Measurements from ENCODE around the gene TNIP1. TPM values are rescaled to one million over a fixed set of nuclear protein-coding genes. Genes with fewer than 3 reads are reported as not detected.

The TNIP1 gene
- total RNA-seq, 1 donor from 2014 or later, result 512 TPM

- H3K9me3 Mint-ChIP-seq, result no peaks in the 10 kb centered on the region
- peak overlapping the region; percentile 83 for H3K4me3 Mint-ChIP-seq
- CTCF ChIA-PET, result interaction anchor here (1.0 to 2.0 kb wide), 6 partner anchors 13 to 39 kb away, joined by 3 to 12 read pairs (median 8); no protein-coding TSS in a partner anchor
- DNase-seq, result no peak
- POLR2A ChIA-PET, result interaction anchor here (0.7 to 11.0 kb wide), 15 partner anchors 8 to 675 kb away, joined by 3 to 242 read pairs (median 5); partner anchors contain the start of gene GM2A
- peaks cover 67% of the 10 kb centered on the region for H3K4me1 Mint-ChIP-seq
- no peak for ATAC-seq (ENCODE audit: low read depth)
- peak overlapping the region; percentile 76 for H3K27ac Mint-ChIP-seq
- H3K36me3 Mint-ChIP-seq (ENCODE audit: low read depth), result peaks cover 4% of the 10 kb centered on the region
- intact Hi-C loops (cut with micrococcal nuclease), result loop anchor here (1.0 to 10.0 kb wide), 3 partner anchors 8 to 688 kb away; partner anchors contain the start of gene G3BP1
- H3K27me3 Mint-ChIP-seq, result no peaks in the 10 kb centered on the region
- TF ChIP-seq CTCF (IDR thresholded peaks at IDR 0.05), result no peak
Measured at GRCh38 chr5:151086192-151086869, 5.5 kb upstream of the TNIP1 start.

- no peak for ATAC-seq (ENCODE audit: low read depth)
- POLR2A ChIA-PET, result interaction anchor here (1.1 to 11.0 kb wide), 5 partner anchors 12 to 111 kb away, joined by 3 to 242 read pairs (median 57); no protein-coding TSS in a partner anchor
Measured at GRCh38 chr5:151085517-151086041, 4.7 kb upstream of the TNIP1 start.

GRCh38 chr5:151084363-151084762 is 3.5 kb upstream of the TNIP1 start:
- H3K36me3 Mint-ChIP-seq (ENCODE audit: low read depth), result peaks cover 17% of the 10 kb centered on the region
- no peak for ATAC-seq (ENCODE audit: low read depth)
- H3K4me3 Mint-ChIP-seq, result peak overlapping the region; percentile 83
- H3K4me1 Mint-ChIP-seq, result peaks cover 77% of the 10 kb centered on the region
- H3K27ac Mint-ChIP-seq, result peak overlapping the region; percentile 76
- H3K27me3 Mint-ChIP-seq, result no peaks in the 10 kb centered on the region
- POLR2A ChIA-PET, result interaction anchor here (0.7 to 11.0 kb wide), 6 partner anchors 9 to 127 kb away, joined by 4 to 242 read pairs (median 32); no protein-coding TSS in a partner anchor
- no peak for TF ChIP-seq CTCF (IDR thresholded peaks at IDR 0.05)
- intact Hi-C loops (cut with micrococcal nuclease), result loop anchor here (5.0 to 10.0 kb wide), 2 partner anchors 168 to 690 kb away; partner anchors contain the start of genes G3BP1 and GM2A
- CTCF ChIA-PET, result interaction anchor here (2.0 to 4.8 kb wide), 2 partner anchors 31 to 32 kb away, joined by 10 to 30 read pairs; no protein-coding TSS in a partner anchor
- no peaks in the 10 kb centered on the region for H3K9me3 Mint-ChIP-seq
- DNase-seq, result no peak

More at GRCh38 chr5:151085517-151086041, 4.7 kb upstream of the TNIP1 start:
- TF ChIP-seq CTCF (IDR thresholded peaks at IDR 0.05), result no peak
- peak overlapping the region; percentile 83 for H3K4me3 Mint-ChIP-seq
- peak overlapping the region; percentile 76 for H3K27ac Mint-ChIP-seq
- H3K36me3 Mint-ChIP-seq (ENCODE audit: low read depth), result peaks cover 6% of the 10 kb centered on the region
- H3K27me3 Mint-ChIP-seq, result no peaks in the 10 kb centered on the region
- CTCF ChIA-PET, result interaction anchor here (1.3 to 4.8 kb wide), 4 partner anchors 27 to 40 kb away, joined by 3 to 30 read pairs (median 9); no protein-coding TSS in a partner anchor
- intact Hi-C loops (cut with micrococcal nuclease), result loop anchor here (1.0 to 10.0 kb wide), 3 partner anchors 9 to 689 kb away; partner anchors contain the start of gene G3BP1
- DNase-seq, result no peak
- H3K9me3 Mint-ChIP-seq, result no peaks in the 10 kb centered on the region
- H3K4me1 Mint-ChIP-seq, result peaks cover 67% of the 10 kb centered on the region

- ATAC-seq (ENCODE audit: low read depth) (no peak), DNase-seq (no peak)
- peak overlapping the region; percentile 93 for H3K4me3 Mint-ChIP-seq
- CTCF ChIA-PET, result interaction anchor here (1.2 to 4.8 kb wide), 4 partner anchors 19 to 43 kb away, joined by 3 to 30 read pairs (median 7); no protein-coding TSS in a partner anchor
- H3K27ac Mint-ChIP-seq, result peak overlapping the region; percentile 69
- POLR2A ChIA-PET, result interaction anchor here (0.5 to 11.0 kb wide), 13 partner anchors 8 to 1082 kb away, joined by 3 to 242 read pairs (median 5); partner anchors contain the start of gene ANXA6
- no peaks in the 10 kb centered on the region for H3K27me3 Mint-ChIP-seq
- no peaks in the 10 kb centered on the region for H3K9me3 Mint-ChIP-seq
- TF ChIP-seq CTCF (IDR thresholded peaks at IDR 0.05), result no peak
- intact Hi-C loops (cut with micrococcal nuclease), result loop anchor here (5.0 to 10.0 kb wide), 2 partner anchors 169 to 692 kb away; partner anchors contain the start of genes G3BP1 and GM2A
- peaks cover 28% of the 10 kb centered on the region for H3K36me3 Mint-ChIP-seq (ENCODE audit: low read depth)
- peaks cover 86% of the 10 kb centered on the region for H3K4me1 Mint-ChIP-seq
Measured at GRCh38 chr5:151083081-151083676, 2.3 kb upstream of the TNIP1 start.
